ENCODE data around the gene ZER1.

Gene ZER1

GRCh38 chr9:128703616-128704355 is 67.9 kb downstream of the ZER1 start:
- ATAC-seq, result no peak
- TF ChIP-seq RARB (CRISPR knock-in tag; IDR thresholded peaks at IDR 0.05), result no peak
- no peak for TF ChIP-seq ZNF8 (CRISPR knock-in tag; IDR thresholded peaks at IDR 0.05)
- no peak for TF ChIP-seq PPARA (CRISPR knock-in tag; IDR thresholded peaks at IDR 0.05; ENCODE audit: borderline replicate concordance)
- TF ChIP-seq, protein P1, sequence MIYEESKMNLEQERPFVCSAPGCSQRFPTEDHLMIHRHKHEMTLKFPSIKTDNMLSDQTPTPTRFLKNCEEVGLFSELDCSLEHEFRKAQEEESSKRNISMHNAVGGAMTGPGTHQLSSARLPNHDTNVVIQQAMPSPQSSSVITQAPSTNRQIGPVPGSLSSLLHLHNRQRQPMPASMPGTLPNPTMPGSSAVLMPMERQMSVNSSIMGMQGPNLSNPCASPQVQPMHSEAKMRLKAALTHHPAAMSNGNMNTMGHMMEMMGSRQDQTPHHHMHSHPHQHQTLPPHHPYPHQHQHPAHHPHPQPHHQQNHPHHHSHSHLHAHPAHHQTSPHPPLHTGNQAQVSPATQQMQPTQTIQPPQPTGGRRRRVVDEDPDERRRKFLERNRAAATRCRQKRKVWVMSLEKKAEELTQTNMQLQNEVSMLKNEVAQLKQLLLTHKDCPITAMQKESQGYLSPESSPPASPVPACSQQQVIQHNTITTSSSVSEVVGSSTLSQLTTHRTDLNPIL (CRISPR knock-in tag; IDR thresholded peaks at IDR 0.05; ENCODE audit: low read depth), result no peak
- no peak for TF ChIP-seq ZNF70 (CRISPR knock-in tag; IDR thresholded peaks at IDR 0.05)
- TF ChIP-seq ZC3H10 (CRISPR knock-in tag; IDR thresholded peaks at IDR 0.05), result no peak
- no peak for TF ChIP-seq ARNTL (CRISPR knock-in tag; IDR thresholded peaks at IDR 0.05; ENCODE audit: borderline replicate concordance, low read depth)
- no peak for TF ChIP-seq ESRRG (CRISPR knock-in tag; IDR thresholded peaks at IDR 0.05)
- TF ChIP-seq CSRNP3 (CRISPR knock-in tag; IDR thresholded peaks at IDR 0.05), result no peak
- no peak for TF ChIP-seq TOX (CRISPR knock-in tag; IDR thresholded peaks at IDR 0.05; ENCODE audit: borderline replicate concordance)
- no peak for TF ChIP-seq GLIS3 (CRISPR knock-in tag; IDR thresholded peaks at IDR 0.05)
- TF ChIP-seq ZFP3 (CRISPR knock-in tag; IDR thresholded peaks at IDR 0.05), result no peak
- TF ChIP-seq ZFP30 (CRISPR knock-in tag; IDR thresholded peaks at IDR 0.05), result no peak
- TF ChIP-seq SNAI2 (CRISPR knock-in tag; IDR thresholded peaks at IDR 0.05), result no peak
- TF ChIP-seq TCF4 (CRISPR knock-in tag; IDR thresholded peaks at IDR 0.05; ENCODE audit: borderline replicate concordance), result no peak
- TF ChIP-seq CSDC2 (CRISPR knock-in tag; IDR thresholded peaks at IDR 0.05), result no peak
- TF ChIP-seq, protein P2, sequence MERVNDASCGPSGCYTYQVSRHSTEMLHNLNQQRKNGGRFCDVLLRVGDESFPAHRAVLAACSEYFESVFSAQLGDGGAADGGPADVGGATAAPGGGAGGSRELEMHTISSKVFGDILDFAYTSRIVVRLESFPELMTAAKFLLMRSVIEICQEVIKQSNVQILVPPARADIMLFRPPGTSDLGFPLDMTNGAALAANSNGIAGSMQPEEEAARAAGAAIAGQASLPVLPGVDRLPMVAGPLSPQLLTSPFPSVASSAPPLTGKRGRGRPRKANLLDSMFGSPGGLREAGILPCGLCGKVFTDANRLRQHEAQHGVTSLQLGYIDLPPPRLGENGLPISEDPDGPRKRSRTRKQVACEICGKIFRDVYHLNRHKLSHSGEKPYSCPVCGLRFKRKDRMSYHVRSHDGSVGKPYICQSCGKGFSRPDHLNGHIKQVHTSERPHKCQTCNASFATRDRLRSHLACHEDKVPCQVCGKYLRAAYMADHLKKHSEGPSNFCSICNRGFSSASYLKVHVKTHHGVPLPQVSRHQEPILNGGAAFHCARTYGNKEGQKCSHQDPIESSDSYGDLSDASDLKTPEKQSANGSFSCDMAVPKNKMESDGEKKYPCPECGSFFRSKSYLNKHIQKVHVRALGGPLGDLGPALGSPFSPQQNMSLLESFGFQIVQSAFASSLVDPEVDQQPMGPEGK (CRISPR knock-in tag; IDR thresholded peaks at IDR 0.05; ENCODE audit: borderline replicate concordance), result no peak
- no peak for TF ChIP-seq POU6F1 (CRISPR knock-in tag; IDR thresholded peaks at IDR 0.05; ENCODE audit: borderline replicate concordance, low read depth)

GRCh38 chr9:128702949-128703615 is 68.6 kb downstream of the ZER1 start:
- TF ChIP-seq, protein P2 (CRISPR knock-in tag; IDR thresholded peaks at IDR 0.05; ENCODE audit: borderline replicate concordance), result no peak
- peak; percentile 40 for ATAC-seq

DNA sequence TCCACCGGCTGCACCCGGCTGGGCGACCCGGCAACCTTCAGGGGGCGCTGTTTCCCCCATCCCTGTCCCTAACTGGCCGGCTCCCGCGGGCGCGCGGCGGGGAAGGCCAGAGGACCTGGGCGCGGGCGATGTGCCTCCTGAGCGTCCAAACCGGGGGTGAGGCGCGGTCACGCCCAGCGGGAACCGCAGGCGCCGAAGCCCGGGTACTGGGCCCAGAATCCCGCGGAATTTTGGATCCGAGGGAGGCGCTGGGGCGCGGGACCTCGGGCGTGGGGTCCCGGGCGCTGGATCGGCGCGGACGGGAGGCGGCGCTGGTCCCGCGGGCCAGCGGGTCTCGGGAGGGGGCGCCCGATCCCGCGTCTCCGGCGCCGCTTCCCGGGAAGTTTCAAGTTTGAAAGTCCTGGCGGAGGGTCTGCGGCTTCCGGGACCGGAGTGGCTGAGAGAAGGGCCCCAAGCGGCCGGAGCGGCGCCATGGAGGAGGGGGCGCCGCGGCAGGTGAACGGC is 69.2 kb downstream of the ZER1 start, which contains the start of gene PKN3:
Gene PKN3 (plus strand): TSS at position 59 of the 504 bp plus-strand sequence. CDS start 413 bp downstream, at position 472.
- TF ChIP-seq, protein P3, sequence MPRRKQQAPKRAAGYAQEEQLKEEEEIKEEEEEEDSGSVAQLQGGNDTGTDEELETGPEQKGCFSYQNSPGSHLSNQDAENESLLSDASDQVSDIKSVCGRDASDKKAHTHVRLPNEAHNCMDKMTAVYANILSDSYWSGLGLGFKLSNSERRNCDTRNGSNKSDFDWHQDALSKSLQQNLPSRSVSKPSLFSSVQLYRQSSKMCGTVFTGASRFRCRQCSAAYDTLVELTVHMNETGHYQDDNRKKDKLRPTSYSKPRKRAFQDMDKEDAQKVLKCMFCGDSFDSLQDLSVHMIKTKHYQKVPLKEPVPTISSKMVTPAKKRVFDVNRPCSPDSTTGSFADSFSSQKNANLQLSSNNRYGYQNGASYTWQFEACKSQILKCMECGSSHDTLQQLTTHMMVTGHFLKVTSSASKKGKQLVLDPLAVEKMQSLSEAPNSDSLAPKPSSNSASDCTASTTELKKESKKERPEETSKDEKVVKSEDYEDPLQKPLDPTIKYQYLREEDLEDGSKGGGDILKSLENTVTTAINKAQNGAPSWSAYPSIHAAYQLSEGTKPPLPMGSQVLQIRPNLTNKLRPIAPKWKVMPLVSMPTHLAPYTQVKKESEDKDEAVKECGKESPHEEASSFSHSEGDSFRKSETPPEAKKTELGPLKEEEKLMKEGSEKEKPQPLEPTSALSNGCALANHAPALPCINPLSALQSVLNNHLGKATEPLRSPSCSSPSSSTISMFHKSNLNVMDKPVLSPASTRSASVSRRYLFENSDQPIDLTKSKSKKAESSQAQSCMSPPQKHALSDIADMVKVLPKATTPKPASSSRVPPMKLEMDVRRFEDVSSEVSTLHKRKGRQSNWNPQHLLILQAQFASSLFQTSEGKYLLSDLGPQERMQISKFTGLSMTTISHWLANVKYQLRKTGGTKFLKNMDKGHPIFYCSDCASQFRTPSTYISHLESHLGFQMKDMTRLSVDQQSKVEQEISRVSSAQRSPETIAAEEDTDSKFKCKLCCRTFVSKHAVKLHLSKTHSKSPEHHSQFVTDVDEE (CRISPR knock-in tag; IDR thresholded peaks at IDR 0.05), result no peak
- TF ChIP-seq PPARA (CRISPR knock-in tag; IDR thresholded peaks at IDR 0.05; ENCODE audit: borderline replicate concordance) (no peak), ZNF70 (CRISPR knock-in tag; IDR thresholded peaks at IDR 0.05) (no peak), ESRRG (CRISPR knock-in tag; IDR thresholded peaks at IDR 0.05) (no peak), CSDC2 (CRISPR knock-in tag; IDR thresholded peaks at IDR 0.05) (no peak), ARNTL (CRISPR knock-in tag; IDR thresholded peaks at IDR 0.05; ENCODE audit: borderline replicate concordance, low read depth) (no peak)
- TF ChIP-seq, protein P1 (CRISPR knock-in tag; IDR thresholded peaks at IDR 0.05; ENCODE audit: low read depth), result no peak
- peak; percentile 93 for ATAC-seq
